HG03196 (cell line): ENCODE results near the gene VPS11.
"Not testable (repeated sequence)": the region's sequence is repeated elsewhere in the genome, so short reads cannot be mapped to it uniquely, and the experiment has no call there.

ENCODE experiments used
- ATAC-seq: cut with Tn5 transposase; IDR thresholded peaks from one replicate; pipeline ENCODE4 v1.9.1; 2021; ENCODE audit not compliant: unreplicated experiment

VPS11 gene

DNA sequence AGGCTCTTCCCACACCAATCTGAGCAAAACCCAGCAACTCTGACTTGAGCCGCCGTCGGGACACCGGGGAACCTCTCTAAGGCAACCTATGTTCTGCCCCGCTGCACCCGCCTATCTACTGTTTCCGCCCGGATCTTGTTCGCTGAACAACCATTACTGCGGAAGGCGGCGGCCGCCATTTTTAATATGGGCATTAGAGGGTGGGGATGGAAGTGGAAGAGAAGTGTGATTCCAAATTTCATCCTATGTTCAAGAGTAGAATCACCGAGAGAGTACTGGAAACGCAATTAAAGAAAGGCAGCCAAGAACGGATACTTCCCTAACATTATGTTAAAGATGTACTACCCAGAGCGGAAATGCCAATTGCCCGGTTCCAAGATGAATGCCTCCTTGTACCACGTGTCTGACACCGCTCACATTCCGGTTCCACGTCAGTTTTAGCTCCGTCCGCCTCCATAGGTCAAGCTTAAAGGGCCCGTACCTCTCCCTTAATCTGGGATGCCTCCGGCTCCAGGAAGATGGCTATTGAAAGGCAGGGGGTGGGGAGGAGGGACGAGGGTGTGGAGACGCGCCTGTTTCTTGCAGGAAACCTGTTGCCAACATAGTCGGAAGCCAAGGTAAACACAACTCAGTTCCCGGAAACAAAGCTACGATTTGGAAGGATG, 34.3 kb downstream of the VPS11 start, which contains the start of gene DPAGT1:
TSS of gene DPAGT1 (minus strand) at position 95 of the 665 bp plus-strand sequence. CDS start 198 bp downstream, outside the sequence.
- ATAC-seq, result peak; percentile 79

DNA sequence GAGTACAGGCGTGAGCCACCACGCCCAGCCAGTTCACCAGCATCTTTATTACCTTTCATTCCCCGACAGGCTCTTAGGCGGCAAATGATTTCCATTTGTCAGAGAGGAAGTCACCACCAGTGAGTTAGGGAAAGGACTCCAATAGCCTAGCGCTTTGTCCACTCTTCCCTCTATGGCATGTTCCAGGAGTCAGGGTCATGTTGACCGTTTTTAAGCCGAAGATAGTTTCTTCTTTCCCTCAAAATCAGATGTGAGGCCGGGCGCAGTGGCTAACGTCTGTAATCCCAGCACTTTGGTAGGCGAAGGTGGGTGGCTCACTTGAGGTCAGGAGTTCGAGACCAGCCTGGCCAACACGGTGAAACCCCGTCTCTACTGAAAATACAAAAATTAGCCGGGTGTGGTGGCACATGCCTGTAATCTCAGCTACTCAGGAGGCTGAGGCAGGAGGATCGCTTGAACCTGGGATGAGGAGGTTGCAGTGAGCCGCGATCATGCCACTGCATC, 35.6 kb downstream of the VPS11 start:
- not testable (repeated sequence) for ATAC-seq

- no peak for ATAC-seq
These were observed 36.2 kb downstream of the VPS11 start for GRCh38 chr11:119103793-119104192.

DNA sequence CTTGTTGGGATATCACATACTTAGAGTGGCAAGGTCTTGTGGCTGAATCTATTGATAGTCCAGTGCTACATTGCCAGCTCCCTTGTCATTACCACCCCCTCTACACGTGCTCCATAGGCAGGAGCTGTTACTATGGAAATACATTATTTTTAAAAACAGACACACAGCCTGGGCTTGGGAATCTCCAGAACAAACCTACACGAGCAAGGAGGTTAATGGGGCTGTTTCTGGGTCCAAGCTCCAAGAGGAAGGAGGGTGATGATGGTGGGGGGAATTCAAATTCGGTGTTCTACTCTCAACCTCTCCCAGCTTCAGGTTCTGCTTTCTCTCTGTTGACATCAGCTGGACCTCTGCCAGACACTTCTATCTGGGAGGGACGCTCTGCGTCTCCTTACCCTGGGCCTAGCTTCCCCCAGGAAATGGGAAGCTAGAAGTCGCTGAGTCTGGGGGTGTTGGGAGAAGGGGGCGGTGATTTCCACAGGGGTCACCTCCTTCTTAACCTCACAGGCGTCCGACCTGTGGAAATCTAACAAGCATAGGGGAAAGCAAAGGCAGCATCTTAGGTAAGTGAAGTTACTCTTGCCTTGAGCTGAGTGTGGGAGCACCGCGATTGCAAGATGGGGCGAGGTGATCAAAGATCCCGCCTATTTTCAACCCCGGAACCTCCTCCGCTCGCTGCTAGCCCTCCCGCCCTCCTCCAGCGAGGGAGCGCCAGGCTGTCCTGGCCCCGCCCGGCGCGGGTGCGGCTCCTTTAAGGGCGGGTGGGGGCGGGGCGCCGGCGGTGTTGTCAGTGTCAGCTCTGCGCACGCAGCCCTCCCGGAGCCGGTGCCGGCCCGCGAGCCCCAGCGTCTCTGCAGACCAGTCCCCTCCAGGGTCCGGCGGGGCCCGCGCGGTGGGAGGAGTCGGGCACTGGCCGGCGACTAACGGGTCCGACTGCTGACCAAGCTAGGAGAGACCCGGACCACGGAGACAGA, 39.2 kb downstream of the VPS11 start, which contains the start of gene C2CD2L:
TSS of gene C2CD2L (plus strand) at position 781 of the 974 bp plus-strand sequence. CDS start 398 bp downstream, outside the sequence.
- peak; percentile 59 for ATAC-seq

GRCh38 chr11:119107538-119108145, 40.0 kb downstream of the VPS11 start:
- no peak for ATAC-seq

GRCh38 chr11:119108146-119108856, 40.7 kb downstream of the VPS11 start:
- ATAC-seq, result no peak

- no peak for ATAC-seq
These were observed 41.2 kb downstream of the VPS11 start for GRCh38 chr11:119108857-119109221.

DNA sequence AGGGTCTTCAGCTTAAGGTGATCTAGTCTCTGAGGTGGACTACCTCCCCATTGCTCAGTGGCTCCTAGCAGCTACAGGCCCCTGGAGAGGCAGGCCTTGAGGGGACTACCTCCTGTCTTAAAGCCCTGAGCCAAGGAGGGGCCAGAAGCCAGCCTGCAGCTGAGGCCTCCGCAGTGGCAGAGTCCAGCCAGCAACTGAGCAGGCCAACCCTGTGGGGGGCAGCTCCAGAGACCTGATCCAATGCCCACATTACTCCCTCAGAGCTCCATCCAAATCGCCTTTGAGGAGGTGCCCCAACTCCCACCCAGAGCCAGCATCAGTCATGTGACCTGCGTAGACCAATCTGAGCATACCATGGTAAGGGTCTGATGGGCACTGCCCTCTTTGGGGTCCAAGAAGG, 42.2 kb downstream of the VPS11 start:
- ATAC-seq, result no peak

GRCh38 chr11:119110439-119110838, 42.8 kb downstream of the VPS11 start:
- ATAC-seq, result no peak

DNA sequence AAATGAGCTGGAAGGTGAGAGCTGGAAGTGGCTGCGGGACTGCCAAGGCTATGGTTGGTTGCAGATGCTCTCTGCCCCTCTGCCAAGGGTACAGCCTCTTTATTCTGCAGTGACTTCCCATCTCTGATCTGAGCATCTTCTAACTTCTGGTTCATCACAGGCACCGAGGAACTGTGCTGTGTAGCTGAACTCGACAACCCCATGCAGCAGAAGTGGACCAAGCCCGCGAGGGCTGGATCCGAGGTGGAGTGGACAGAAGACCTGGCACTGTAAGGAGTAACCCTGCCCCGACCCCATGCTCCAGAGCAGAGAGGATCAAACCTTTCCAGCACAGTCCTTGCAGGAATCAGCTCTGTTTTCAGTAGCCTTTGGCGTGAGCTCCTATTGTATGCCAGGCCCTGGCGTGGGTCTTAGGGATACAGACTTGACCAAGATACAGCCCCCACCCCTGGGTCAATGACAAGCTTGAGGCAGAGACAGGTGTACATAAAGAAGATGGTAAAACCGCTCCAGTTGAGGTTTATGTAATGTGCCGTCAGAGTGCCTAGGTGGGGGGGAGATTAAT, 43.8 kb downstream of the VPS11 start:
- no peak for ATAC-seq

DNA sequence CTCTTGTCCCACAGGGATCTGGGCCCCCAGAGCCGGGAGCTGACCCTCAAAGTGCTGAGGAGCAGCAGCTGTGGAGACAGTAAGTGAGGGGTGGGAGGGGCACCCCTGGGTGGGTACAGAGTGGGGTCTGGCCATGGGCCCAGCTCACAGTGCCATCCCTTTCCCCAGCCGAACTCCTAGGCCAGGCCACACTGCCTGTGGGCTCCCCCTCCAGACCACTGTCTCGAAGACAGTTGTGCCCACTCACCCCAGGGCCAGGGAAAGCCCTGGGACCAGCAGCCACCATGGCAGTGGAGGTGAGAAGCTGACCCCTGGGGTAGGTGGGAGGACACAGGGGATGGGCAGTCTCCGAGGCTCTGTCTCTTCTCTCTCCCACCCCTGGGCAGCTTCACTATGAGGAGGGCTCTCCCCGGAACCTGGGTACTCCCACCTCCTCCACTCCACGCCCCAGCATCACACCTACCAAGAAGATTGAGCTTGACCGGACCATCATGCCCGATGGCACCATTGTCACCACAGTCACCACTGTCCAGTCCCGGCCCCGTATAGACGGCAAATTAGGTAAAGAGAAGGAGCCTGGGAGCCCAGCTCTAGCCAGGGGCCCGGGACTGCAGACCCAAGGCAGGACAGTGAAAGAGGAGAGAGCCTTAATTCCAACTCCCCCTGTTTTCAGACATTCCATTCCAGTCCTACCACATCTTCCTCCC, 44.8 kb downstream of the VPS11 start:
- ATAC-seq, result no peak

- ATAC-seq, result no peak
These were observed 46.1 kb downstream of the VPS11 start for GRCh38 chr11:119113716-119114115.

GRCh38 chr11:119114351-119114750, 46.7 kb downstream of the VPS11 start:
- ATAC-seq, result no peak

GRCh38 chr11:119115484-119116234, 48.0 kb downstream of the VPS11 start:
- ATAC-seq, result no peak

GRCh38 chr11:119116235-119116594, 48.6 kb downstream of the VPS11 start:
- no peak for ATAC-seq

GRCh38 chr11:119116601-119117000, 49.0 kb downstream of the VPS11 start:
- no peak for ATAC-seq

DNA sequence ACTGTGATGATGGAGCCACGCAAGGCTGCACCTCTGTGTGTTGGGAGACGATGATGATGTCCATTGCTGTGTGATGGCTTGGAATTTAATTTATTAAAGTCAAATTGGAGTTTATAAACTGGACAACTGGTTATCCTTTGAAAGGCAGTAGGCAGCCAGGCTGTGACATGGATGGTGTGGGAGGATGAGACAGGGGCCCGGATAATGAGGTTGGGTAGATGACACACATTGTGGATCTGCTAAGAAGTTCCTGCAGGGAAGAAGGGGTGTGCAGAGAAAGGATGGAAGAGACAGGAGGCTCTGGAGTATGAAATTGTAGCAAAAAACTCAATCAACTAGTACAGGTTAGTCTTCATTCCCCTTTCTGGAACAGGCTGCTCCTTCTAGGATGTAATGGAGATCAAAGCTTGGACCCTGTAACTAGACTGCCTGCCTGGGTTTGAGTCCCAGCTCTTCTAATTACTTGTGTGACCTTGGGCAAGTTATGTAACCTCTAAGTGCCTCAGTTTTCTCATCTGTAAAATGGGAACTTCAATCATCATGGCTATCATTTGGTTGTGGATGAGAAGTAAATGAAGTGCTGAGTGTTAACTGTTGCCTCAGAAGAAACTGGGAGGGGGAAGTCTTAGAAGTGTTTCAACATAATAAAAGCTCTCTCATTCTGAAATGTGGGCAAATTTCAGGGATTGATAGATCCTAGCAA, 49.5 kb downstream of the VPS11 start:
- no peak for ATAC-seq

- ATAC-seq, result no peak
These were observed 50.6 kb downstream of the VPS11 start for GRCh38 chr11:119118227-119118626.
